Activated CD8-positive, alpha-beta memory T cell treated with anti-CD3 and anti-CD28 coated beads for 1 hour (primary cell): ENCODE data around the gene RRAGB.
"Not testable (repeated sequence)": the region's sequence is repeated elsewhere in the genome, so short reads cannot be mapped to it uniquely, and the experiment has no call there.

Experiments used
- DNase-seq, 2 donors: peaks; one replicate each; pipeline ENCODE4 v3.0.0-alpha.2; 2020; ENCODE audit warnings: low read depth in 1 of 2; ENCODE audit errors: extremely low read depth in 1 of 2

RRAGB gene

GRCh38 chrX:55767100-55767499 lies 49.6 kb downstream of the RRAGB start:
- no peak for DNase-seq

DNA sequence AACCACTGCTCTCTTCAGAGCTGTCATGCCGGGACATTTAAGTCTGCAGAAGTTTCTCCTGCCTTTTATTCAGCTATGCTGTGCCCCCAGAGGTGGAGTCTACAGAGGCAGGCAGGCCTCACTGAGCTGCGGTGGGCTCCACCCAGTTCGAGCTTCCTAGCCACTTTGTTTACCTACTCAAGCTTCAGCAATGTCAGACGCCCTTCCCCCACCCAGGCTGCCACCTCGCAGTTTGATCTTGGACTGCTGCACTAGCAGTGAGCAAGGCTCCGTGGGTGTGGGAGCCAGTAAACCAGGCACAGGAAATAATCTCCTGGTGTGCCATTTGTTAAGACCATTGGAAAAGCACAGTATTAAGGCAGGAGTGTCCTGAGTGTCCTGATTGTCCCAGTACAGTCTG lies 56.9 kb downstream of the RRAGB start:
- not testable (repeated sequence) for DNase-seq

DNA sequence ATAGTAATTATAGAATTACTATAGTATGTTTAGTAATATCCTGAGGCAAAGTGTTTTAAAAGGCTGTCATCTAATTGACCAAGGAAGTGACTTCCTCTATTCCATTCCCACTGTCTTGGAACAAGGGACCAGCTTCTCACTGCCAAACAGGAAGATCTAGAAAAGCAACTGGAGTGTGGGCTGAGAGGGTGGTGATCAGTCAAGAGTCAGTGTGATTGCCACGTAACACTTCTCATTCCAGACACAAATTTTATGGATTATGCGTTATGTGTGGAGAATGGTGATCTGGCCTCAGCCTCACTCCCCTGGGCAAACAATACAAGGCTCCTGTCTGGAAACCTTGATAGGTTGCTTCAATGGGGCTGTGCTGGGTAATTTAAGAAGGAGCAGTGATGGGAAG lies 60.0 kb downstream of the RRAGB start:
- no peak for DNase-seq

DNA sequence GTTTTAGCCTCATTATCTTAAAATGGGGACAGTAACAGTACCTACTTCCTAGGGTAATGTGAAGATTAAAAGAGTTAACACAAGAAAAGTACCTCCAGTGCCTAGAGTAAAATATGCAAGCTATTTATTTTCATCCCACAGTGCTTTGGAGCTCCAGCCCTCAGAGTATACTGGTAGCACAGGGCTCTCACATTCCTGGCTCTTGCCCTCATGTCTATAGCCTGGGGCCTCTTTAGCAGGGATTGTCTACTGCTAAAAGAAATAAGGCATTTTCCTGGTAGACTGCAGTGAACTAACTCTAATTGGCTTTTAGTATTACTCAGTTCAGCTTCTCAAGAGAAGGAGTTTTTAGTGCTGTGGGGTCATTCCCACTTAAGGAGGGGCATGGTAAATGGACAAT lies 60.8 kb downstream of the RRAGB start:
- no peak for DNase-seq

DNA sequence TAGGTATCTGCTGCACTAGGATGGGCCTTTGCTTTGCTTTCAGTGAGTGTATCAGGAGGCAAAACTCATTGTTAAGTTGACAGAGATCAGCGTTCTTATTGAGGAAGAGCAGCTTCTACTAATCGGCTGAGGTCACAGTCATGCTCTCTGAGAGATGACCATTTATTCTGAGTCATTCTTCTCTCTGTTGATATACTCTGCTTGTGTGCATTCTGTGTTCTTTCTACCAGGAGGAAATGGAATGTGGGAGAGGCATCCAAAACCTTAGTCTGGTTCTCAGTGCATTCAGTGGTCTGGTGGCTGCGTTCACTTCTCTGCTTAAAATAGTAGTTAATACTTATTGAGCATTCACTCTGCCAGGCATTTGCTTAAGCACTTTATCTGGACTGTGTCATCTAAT lies 66.2 kb downstream of the RRAGB start:
- no peak for DNase-seq

DNA sequence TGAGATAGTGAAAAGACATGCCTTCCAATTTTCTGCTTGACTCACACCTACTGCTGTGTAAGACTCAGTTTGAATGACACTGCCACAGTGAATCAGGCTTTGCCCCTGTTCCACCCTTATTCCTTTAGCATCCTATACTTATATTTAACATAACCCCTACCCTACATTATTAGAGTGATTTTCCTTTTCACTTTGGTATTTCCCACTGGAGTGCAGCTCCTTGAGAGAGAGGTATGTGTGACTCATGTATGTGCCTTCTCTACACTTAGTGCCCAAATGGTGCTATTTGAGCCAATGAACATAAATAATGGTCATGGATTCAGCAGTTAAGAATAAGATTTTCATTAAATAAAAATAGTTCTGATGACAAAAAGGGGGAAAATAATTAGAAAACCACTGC lies 69.5 kb downstream of the RRAGB start:
- no peak for DNase-seq

DNA sequence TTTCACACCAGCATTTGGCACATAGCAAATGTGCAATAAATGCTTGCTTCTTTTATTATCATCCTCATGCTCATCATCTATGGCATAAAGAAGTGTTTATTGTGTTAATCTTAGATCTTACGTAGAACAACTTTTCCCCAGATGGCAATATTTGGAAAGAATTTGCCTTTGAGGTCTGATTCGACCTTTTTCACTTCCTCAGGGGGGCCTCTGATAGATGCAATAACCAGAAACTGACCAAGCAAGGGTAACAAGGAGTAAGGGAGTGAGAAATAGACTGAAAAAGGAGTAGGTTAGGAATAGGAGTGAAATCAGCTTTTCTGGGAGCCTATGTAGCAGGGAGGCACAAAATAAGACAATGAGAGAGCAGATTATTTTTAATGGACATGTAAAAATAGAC lies 70.2 kb downstream of the RRAGB start:
- DNase-seq: no peak

DNA sequence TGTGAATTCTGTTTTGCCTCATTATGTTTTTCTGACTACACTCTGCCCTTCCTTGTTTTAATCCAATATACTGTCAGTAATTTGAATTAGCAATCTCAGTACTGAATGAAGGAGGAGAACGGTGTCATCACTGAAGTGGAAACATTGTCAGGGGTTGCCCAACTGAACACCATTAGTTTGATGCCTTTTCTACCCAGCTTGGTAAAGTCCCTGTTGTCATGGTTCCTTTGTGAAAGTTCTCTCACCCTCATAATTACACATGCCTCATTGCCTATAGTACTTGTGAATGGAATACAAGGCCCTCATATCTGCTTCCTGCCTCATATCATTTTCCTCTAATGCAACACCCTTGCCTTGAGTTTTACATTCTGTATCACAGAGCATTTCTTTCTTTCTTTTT lies 76.9 kb downstream of the RRAGB start:
- DNase-seq: no peak

DNA sequence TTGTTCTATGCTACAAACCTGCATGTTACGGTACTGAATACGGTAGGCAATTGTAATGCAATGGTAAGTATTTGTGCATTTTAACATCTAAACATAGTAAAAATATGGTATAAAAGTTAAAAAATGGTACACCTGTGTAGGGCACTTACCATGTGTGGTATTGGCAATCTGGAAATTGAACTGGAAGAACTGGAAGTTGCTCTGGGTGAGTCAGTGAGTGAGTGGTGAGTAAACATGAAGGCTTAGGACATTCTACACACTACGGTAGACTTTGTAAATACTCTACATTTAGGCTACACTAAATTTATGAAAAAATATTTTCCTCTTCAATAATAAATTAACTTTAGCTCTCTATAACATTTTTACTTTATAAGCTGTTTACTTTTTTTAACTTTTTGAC lies 78.9 kb downstream of the RRAGB start:
- no peak for DNase-seq

- DNase-seq: no peak
Measured at GRCh38 chrX:55801811-55802210, 84.3 kb downstream of the RRAGB start.
